Stomach (tissue), 4 donors: ENCODE measurements around the gene NELL1.

Experiments used
- CTCF ChIP-seq, 7 experiments: fragments of 450-650 bp in 4 of 7; fragments of 200-600 bp in 3 of 7; sonication (generic) in 3 of 7; IDR thresholded peaks; one replicate each; pipeline ENCODE4 v1.5.1; 2016 to 2019; ENCODE audit warnings: antibody characterized with exemption in 7 of 7, control low read depth in 2 of 7, mild to moderate bottlenecking in 1 of 7
- POLR2A ChIP-seq, 4 donors: fragments of 450-650 bp; IDR thresholded peaks; one replicate each; pipeline ENCODE4 v1.6.1; 2016; ENCODE audit warnings: antibody characterized with exemption in 4 of 4, control low read depth in 2 of 4, mild to moderate bottlenecking in 1 of 4, moderate library complexity in 1 of 4

GRCh38 chr11:20656901-20657300, 12.5 kb upstream of the NELL1 start:
- TF ChIP-seq CTCF (IDR thresholded peaks at IDR 0.05) (no peak), POLR2A (IDR thresholded peaks at IDR 0.05) (no peak)
